Thyroid gland (tissue), 4 donors: ENCODE measurements around the gene SIRT4.

Experiments
- POLR2A ChIP-seq, 2 donors: fragments of 450-650 bp; IDR thresholded peaks; one replicate each; pipeline ENCODE4 v1.6.1; 2017; ENCODE audit warnings: antibody characterized with exemption in 2 of 2, mild to moderate bottlenecking in 2 of 2, moderate library complexity in 1 of 2
- TF ChIP-seq, protein P1 (sequence below), 6 experiments: fragments of 200-600 bp in 3 of 6; fragments of 450-650 bp in 3 of 6; sonication (generic) in 3 of 6; IDR thresholded peaks; one replicate each; pipeline ENCODE4 v1.5.1; 2016 to 2019; ENCODE audit warnings: antibody characterized with exemption in 6 of 6, mild to moderate bottlenecking in 2 of 6, inconsistent platforms in 1 of 6, moderate library complexity in 1 of 6

DNA sequence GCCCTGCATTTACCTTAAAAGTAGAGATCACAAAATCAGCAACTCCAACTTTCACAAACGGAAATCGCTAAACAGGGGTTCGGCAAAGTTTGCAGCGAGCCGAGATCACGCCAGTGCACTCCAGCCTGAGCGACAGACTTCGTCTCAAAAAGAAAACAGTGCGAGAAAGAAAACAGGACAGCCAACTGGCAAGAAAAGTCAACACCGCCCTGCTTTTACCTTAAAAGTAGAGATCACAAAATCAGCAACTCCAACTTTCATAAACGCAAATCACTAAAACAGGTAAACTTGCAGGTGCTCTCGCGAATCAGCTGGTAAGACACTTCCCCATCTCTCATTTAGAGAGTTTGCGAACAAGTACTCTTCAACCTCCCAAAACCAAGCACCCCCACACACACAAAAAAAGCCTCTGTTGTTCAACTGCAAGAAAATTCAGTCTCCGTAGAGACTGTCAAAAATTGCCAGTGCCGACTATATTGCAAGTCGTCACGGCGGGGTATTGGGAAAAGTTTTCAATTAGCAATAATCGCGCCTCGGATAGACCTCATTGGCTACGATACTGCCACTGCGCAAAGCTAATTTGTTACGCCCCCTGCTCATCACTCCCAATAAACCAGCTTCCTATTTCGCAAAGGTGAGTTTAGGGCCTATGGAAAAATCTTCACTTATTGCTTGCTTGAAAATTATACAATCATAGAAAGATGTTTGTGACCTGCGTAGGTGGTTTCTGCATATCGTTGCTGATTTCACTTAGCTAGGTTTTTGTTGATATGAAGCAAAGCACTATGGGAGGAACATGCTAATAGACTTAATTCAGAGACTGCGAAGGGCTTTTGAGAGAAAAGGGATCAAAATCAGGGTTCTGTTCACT, 9.2 kb upstream of the SIRT4 start, which contains the start of gene RNU4-1:
- peak; percentile 62 to 68 for TF ChIP-seq POLR2A (IDR thresholded peaks at IDR 0.05)
- TF ChIP-seq, protein P1, sequence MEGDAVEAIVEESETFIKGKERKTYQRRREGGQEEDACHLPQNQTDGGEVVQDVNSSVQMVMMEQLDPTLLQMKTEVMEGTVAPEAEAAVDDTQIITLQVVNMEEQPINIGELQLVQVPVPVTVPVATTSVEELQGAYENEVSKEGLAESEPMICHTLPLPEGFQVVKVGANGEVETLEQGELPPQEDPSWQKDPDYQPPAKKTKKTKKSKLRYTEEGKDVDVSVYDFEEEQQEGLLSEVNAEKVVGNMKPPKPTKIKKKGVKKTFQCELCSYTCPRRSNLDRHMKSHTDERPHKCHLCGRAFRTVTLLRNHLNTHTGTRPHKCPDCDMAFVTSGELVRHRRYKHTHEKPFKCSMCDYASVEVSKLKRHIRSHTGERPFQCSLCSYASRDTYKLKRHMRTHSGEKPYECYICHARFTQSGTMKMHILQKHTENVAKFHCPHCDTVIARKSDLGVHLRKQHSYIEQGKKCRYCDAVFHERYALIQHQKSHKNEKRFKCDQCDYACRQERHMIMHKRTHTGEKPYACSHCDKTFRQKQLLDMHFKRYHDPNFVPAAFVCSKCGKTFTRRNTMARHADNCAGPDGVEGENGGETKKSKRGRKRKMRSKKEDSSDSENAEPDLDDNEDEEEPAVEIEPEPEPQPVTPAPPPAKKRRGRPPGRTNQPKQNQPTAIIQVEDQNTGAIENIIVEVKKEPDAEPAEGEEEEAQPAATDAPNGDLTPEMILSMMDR (IDR thresholded peaks at IDR 0.05) = peak in 1 of 6 experiments; percentile 17
